ENCODE measurements around the gene SPECC1.
"Not testable (repeated sequence)": the region's sequence is repeated elsewhere in the genome, so short reads cannot be mapped to it uniquely, and the experiment has no call there.

The SPECC1 gene

GRCh38 chr17:20010099-20010863, 1.1 kb downstream of the SPECC1 start:
- peak; percentile 99 for DNase-seq

DNA sequence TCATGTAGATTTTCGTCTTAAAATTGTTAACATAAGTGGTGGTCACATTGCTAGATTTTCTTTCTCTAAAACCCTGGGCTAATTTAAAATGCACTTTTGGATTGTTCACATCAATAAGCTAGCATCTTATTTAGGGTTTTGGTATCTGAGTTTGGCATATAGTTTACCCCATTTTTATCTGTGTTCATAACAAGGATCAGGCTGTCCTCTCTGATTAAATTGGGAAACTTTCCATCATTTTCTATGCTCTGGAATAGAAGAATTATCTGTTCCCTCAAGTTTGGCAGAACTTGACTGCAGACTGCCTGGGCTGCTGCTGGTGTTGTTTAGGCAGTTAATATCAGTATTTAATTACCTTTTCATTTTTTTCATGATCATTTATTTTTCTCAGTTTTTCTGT, 1.8 kb downstream of the SPECC1 start:
- peak; percentile 65 for DNase-seq

DNA sequence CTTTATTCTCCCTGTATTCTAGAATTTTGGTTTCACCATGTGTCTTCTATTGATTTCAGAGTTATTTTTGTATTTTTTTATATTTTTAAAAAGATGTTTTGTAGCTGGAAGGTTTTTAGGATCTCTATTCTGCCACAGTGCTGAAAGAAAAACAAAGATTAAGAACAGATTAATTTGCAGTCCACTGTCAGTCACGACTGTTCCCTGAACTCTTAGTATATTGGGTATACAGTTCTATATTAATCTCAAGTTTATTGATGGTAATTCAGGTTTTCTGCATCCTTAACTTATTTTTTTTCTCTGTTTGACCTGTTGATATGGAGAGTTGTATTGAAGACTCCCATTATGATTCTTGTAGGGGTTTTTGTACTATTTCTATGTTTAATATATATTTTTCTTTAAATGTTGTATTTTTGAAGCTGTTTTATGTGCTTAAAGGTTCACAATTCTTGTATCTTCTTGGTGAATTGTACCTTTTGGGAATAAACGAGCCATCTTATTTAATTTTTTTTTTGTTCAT, 2.9 kb downstream of the SPECC1 start:
- peak; percentile 20 for DNase-seq

- DNase-seq: not testable (repeated sequence)
These were observed 7.4 kb downstream of the SPECC1 start for GRCh38 chr17:20016475-20016992.

DNA sequence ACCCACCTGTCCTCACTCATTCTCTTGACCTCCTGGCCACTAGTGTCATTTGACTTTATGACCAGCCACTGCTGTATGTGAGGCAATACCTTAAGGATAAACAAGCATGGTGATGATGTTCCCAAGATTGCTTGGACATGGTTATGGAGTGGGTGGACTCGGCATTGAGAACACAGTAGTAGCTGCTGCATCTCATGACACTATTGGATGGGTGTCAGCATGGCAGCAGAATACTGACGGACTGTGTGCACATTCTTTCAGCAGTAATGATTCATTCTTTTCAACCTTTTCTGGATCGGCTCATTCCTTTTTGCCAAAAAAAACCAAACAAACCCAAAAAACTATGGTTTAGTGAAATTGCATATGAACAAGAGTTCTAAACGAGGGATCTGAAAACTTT, 13.5 kb downstream of the SPECC1 start:
- DNase-seq: no peak

- DNase-seq: no peak
These were observed 17.8 kb downstream of the SPECC1 start for GRCh38 chr17:20026960-20027359.

- no peak for DNase-seq
These were observed 19.3 kb downstream of the SPECC1 start for GRCh38 chr17:20028443-20028842.

- no peak for DNase-seq
These were observed 23.5 kb downstream of the SPECC1 start for GRCh38 chr17:20032636-20033035.

DNA sequence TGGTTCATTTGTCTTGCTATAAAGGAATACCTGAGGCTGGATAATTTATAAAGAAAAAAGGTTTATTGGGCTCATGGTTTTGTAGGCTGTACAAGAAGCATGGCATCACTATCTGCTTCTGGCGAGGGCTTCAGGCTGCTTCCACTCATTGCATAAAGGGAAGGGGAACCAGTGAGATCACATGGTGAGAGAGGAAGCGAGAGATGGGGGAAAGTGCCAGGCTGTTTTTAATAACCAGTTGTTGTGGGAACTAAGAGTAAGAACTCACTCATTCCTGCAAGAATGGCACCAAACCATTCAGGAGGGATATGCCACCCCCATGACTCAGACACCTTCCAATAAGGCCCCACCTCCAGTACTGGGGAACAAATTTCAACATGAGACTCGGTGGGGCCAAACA, 24.3 kb downstream of the SPECC1 start:
- DNase-seq: no peak

GRCh38 chr17:20035501-20035900, 26.3 kb downstream of the SPECC1 start:
- DNase-seq: no peak

GRCh38 chr17:20037286-20037685, 28.1 kb downstream of the SPECC1 start:
- DNase-seq: not testable (repeated sequence)

GRCh38 chr17:20039037-20039436, 29.9 kb downstream of the SPECC1 start:
- no peak for DNase-seq

GRCh38 chr17:20040216-20040615, 31.1 kb downstream of the SPECC1 start:
- DNase-seq: no peak

DNA sequence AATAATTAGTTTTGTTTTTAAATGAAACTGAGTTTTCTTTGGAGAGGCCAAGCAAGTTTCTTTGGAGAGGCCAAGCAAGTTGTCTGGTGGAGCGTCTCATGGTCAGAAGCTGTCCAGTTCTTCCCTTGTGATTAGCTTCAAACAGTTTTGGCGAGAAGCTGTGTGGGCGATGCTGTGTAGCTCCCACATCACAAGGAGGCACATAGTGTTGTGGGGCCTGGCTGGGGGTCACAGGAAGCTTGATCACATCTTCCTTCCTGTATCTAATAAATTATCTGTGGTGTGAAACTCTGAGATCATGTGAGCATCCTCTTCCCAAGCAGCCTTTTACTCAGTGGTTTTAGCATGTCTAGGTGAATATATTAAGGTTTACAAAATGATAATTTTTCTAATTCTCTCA, 33.9 kb downstream of the SPECC1 start:
- DNase-seq: no peak

GRCh38 chr17:20045476-20045875, 36.3 kb downstream of the SPECC1 start:
- DNase-seq: no peak

GRCh38 chr17:20046629-20047028, 37.5 kb downstream of the SPECC1 start:
- no peak for DNase-seq

DNA sequence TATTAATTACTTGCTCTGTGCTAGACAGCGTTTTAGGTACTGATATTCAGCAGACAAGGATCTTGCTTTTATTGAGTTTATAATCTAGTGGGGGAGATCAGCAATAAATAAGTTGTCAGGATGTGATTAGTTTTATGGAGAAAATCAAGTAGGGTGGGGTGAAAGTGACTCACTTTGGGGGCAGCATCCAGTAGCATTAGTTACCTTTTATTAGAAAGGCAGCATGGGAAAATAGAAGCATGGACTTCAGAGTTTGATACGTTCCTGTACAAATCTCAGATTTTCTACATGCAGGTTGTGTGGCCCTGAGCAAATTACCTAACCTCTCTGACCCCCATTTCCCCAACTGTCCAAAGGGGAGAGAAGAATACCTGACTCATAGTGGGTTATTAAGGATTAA, 42.5 kb downstream of the SPECC1 start:
- DNase-seq: no peak

- no peak for DNase-seq
These were observed 44.3 kb downstream of the SPECC1 start for GRCh38 chr17:20053361-20053964.

- DNase-seq: peak; percentile 40
These were observed 50.6 kb downstream of the SPECC1 start for GRCh38 chr17:20059728-20060188.

DNA sequence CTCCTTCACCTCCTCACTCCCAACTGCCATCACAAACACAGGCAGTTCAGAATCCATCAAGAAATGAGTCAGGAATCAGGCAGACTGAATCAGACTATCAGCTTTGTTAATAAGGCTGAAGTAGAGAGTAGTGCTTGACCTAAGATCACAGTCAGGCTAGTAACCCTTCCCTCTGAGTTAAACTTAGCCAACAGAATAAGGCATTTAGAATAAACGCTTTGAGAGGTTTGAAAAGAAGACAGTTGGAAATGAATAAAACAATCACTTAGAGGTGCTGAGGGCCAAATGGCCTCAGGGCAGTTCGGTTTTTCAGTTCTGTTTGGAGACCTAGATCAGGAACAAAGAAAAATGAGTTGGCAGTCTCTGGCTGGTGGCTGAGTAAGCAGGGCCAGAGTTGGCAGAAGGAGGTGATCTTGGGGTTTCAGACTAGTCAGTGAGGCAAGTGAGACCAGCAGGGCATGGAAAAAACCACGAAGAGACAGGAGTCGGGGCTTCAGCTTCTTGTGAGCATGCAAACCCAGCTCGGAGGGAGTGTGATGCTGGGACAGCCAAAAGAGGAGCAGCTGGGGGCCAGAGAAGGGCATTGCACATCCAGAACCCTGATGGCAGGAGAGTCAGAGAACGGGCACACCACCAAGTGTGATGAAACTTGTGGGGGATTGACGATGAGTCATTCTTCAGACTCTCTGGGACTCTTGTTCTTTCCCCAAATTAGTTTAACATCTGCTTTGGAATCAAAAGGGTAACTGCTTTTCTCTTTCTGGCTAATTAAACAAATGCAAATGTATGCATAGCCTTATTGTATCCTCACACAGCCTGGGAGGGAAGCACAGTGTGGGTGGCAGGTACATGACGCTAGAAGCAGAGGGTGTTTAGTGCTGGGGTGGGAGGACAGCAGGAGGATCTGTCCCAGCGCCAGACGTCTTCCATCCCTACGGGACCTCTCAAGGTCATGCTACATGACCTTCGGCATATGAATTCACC, 54.8 kb downstream of the SPECC1 start:
- peak; percentile 34 for DNase-seq

GRCh38 chr17:20066253-20066652, 57.1 kb downstream of the SPECC1 start:
- no peak for DNase-seq

DNA sequence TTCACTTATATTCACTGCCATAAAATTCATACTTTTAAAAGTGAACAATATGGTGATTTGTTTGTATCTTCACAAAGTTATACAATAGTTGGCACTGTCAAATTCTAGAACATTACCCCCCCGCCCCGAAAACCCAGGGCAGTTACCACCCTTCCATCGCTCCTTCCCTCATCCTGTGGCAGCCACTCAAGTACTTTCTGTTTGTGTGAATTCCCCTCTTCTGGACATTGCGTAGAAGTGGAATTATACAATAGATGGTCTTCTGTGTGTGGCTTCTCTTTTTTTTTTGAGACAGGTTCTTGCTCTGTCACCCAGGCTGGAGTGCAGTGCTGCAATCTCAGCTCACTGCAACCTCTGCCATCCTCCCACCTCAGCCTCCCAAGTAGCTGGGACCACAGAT, 58.6 kb downstream of the SPECC1 start:
- no peak for DNase-seq

GRCh38 chr17:20068445-20068844, 59.3 kb downstream of the SPECC1 start:
- no peak for DNase-seq

Data from hematopoietic multipotent progenitor cell treated with erythropoietin and hydrocortisone succinate and interleukin-3 and kit ligand, for 8 days (in vitro differentiated cells).